Rectal smooth muscle tissue (tissue), 1 donor: ENCODE data around the gene ZG16B.

ENCODE experiments used
- H3K27ac ChIP-seq: one replicate; pipeline ENCODE4 v1.7.0; 2013; ENCODE audit warnings: low read depth, low read length, inconsistent platforms
- H3K27me3 ChIP-seq: one replicate; pipeline ENCODE4 v1.7.0; 2013; ENCODE audit warnings: low read length; ENCODE audit not compliant: control insufficient read depth, insufficient read depth
- H3K36me3 ChIP-seq: one replicate; pipeline ENCODE4 v1.7.0; 2013; ENCODE audit warnings: low read length; ENCODE audit not compliant: control insufficient read depth, insufficient read depth
- H3K4me1 ChIP-seq: one replicate; pipeline ENCODE4 v1.7.0; 2013; ENCODE audit warnings: low read length; ENCODE audit not compliant: control insufficient read depth, insufficient read depth
- H3K4me3 ChIP-seq: one replicate; pipeline ENCODE4 v1.7.0; 2013; ENCODE audit warnings: low read length
- H3K9ac ChIP-seq: one replicate; pipeline ENCODE4 v1.7.0; 2013; ENCODE audit warnings: low read length

Gene ZG16B

DNA sequence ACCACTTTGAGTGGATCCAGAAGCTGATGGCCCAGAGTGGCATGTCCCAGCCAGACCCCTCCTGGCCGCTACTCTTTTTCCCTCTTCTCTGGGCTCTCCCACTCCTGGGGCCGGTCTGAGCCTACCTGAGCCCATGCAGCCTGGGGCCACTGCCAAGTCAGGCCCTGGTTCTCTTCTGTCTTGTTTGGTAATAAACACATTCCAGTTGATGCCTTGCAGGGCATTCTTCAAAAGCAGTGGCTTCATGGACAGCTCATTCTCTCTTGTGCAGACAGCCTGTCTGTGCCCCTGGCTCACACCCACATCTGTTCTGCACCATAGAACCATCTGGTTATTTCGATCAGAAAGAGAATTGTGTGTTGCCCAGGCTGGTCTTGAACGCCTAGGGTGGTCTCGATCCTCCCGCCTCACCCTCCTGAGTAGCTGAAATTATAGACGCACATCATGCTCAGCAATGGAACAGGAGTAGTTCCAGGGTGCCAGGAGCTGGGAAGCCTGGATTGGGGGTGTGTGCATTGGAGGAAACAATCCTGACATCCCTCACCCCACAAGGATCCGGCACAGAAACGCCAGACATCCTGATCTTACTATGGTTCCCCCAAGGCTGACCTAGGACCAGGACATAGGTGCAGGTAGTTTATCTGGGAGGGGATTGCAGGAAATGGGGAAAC is 8.5 kb upstream of the ZG16B start:
- Histone ChIP-seq H3K27ac (no peak overlapping the region), H3K27me3 (no peaks in the 10 kb centered on the region), H3K4me3 (no peak overlapping the region), H3K36me3 (no peaks in the 10 kb centered on the region), H3K4me1 (no peaks in the 10 kb centered on the region), H3K9ac (no peak overlapping the region)

DNA sequence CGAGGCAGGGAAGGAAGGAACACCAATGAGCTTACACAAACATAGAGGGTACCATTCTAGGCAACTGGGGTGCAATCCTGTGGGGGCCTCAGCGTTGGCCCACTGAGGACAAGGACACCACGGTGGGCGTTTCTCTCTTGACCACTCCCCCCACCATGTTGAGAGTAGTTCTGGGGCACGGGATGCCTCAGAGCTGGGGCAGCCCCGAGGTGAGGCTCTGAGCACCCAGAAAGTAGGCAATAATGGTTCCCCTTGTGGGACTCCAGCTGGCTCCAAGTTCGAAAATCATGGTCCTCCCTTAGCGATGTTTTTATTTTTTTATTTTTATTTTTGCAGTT is 8.0 kb upstream of the ZG16B start:
- H3K27me3 ChIP-seq: no peaks in the 10 kb centered on the region
- H3K36me3 ChIP-seq: no peaks in the 10 kb centered on the region
- no peaks in the 10 kb centered on the region for H3K4me1 ChIP-seq
- H3K9ac ChIP-seq: no peak overlapping the region
- H3K27ac ChIP-seq: no peak overlapping the region
- H3K4me3 ChIP-seq: no peak overlapping the region

DNA sequence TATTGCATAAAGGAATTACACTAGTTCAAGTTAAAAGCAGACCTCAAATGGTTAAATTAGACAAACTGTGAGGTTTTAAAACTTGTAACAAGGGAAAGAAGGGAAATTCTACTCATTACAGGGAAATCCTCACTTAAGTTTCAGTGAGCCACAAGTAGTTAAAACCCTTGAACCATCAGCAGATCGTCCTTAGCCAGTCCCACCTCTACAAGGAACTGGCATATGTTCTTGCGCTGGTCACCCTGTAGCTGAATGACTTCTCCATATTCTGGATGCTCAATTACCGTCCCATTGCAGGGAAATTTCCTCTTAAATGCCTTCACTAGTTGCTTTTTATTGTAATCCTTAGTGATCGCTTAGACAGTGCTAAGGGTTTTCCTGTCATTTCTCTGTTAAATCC is 7.6 kb upstream of the ZG16B start:
- H3K27me3 ChIP-seq: no peaks in the 10 kb centered on the region
- H3K27ac ChIP-seq: no peak overlapping the region
- H3K9ac ChIP-seq: no peak overlapping the region

DNA sequence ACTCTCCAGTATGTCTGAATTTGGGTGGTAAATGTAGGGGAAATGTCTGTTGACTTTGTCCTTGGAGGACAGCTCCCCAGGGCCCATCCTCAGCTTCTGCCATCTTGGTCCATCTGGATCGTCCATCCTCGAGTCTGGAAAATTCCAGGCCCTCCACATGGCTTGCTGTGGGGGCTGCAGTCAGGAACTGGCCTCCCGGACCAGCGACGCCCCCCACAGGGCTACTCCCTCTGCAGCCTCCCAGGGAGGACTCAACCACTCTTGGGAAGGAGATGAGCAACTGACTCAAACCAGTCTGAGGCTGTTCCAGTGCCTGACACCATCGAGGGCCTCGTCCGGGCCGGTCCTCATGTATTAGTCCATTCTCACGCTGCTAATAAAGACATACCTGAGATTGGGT is 5.5 kb upstream of the ZG16B start:
- H3K4me3 ChIP-seq: no peak overlapping the region
- no peaks in the 10 kb centered on the region for H3K4me1 ChIP-seq
- H3K27me3 ChIP-seq: no peaks in the 10 kb centered on the region
- no peaks in the 10 kb centered on the region for H3K36me3 ChIP-seq
- H3K9ac ChIP-seq: no peak overlapping the region
- H3K27ac ChIP-seq: no peak overlapping the region

More for the DNA sequence above, 7.6 kb upstream of the ZG16B start:
- Histone ChIP-seq H3K4me1 (no peaks in the 10 kb centered on the region), H3K36me3 (no peaks in the 10 kb centered on the region), H3K4me3 (no peak overlapping the region)

DNA sequence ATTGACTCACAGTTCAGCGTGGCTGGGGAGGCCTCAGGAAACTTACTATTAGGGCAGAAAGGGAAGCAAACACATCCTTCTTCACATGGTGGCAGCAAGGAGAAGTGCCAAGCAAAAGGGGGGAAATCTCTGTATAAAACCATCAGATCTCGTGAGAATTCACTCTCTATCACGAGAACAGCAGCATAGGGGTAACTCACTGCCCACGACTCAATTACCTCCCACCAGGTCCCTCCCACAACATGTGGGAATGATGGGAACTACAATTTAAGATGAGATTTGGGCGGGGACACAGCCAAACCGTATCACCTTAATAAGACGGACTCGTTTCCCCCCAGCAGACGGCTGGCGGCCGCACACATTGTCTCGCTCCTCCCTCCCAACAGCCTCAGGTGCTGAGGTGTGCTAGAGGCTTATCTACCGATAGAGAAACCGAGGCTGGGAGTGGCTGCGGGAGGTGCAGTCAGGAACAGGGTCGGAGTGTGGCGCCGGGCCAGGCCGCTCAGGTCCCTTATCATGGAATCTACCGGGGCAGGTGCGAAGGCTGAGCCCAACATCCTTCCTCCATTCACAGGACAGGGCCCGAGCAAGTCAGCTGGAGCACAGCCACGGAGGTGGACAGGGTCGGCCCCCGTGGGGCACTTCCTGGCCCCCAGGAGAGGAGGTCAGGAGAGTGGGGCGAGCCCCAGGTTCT is 4.9 kb upstream of the ZG16B start:
- Histone ChIP-seq H3K4me1 (no peaks in the 10 kb centered on the region), H3K36me3 (no peaks in the 10 kb centered on the region), H3K27ac (no peak overlapping the region), H3K27me3 (no peaks in the 10 kb centered on the region), H3K9ac (no peak overlapping the region), H3K4me3 (no peak overlapping the region)

DNA sequence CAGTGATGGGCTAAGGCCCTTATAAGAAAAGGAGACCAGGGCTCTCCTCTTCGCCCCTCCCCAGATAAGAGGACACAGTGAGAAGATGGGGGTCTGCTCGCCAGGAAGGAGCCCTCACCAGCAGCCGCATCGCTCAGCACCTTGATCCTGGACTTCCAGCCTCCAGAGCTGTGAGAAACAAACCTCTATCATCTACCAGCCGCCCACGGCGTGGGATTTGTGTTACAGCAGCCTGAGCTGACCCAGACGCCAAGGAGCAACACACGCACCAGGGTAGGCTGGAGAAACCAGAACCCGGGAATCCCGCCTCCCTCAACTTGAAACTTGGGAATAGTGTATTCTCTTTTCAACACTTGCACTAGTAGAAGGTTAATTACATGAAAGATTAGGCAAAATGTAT is 4.2 kb upstream of the ZG16B start:
- H3K36me3 ChIP-seq: no peaks in the 10 kb centered on the region
- H3K4me1 ChIP-seq: no peaks in the 10 kb centered on the region
- no peak overlapping the region for H3K9ac ChIP-seq
- no peak overlapping the region for H3K27ac ChIP-seq
- no peaks in the 10 kb centered on the region for H3K27me3 ChIP-seq
- H3K4me3 ChIP-seq: no peak overlapping the region

DNA sequence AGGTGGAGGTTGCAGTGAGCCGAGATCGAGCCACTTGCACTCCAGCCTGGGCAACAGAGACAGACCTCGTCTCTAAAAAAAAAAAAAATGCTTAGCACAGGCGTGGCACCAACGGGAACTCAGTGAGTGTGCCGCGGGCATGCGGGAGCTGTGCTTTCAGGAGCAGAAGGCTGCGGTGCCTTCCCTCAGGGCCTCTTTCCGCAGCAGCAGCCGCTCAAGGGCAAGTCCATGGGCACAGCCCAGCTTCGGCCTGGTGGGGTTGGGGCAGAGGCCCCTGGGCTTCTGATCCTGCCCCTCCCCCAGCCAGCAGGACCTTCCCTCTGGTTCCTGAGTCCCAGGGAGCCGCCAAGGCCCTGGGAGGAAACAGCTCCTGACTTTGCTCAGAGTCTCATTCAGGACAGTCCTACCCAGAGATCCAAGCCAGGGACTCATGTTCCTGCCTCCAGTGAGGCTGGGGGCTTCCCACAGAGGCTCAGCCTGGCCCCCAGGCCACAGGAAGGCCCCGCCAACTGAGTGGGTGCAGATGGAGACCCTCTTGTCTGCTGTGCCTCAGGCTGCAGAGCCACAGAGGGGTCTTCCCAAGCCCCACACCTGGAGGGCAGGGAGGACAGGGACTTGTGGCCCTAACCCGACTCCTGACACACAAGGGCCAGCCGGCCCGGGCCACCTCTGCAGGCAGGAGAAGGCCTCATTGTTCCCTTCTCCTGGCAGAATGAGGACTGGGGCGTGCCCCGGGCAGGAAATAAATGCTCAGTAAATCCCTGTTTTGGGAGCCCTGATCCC is 3.3 kb upstream of the ZG16B start:
- H3K27me3 ChIP-seq: peaks cover 3% of the 10 kb centered on the region

DNA sequence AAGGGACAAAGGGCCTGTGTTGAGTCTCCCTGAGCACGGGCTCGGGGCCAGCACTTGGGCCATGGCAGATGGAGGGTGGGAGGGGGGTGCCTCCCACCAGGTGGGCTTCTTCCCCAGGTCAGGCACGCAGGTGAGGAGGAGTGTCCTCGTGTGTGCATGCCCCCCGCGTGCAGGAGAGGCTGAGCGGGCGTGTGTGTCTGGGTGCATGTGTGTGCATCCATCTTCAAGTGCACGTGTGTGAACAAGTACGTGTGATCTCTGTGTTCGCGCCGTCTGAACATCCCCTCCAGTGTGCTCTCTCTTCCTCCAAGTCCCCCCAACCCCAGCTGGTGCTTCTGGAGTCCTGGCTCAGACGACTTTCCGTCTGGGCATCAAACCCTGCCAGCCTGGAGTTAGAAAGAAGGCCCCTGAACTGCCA is 2.7 kb upstream of the ZG16B start:
- Histone ChIP-seq H3K4me1 (no peaks in the 10 kb centered on the region), H3K27me3 (peaks cover 3% of the 10 kb centered on the region), H3K36me3 (no peaks in the 10 kb centered on the region), H3K27ac (no peak overlapping the region), H3K4me3 (no peak overlapping the region), H3K9ac (no peak overlapping the region)

More for the DNA sequence above, 3.3 kb upstream of the ZG16B start:
- no peak overlapping the region for H3K9ac ChIP-seq
- H3K4me1 ChIP-seq: no peaks in the 10 kb centered on the region
- no peaks in the 10 kb centered on the region for H3K36me3 ChIP-seq
- H3K4me3 ChIP-seq: no peak overlapping the region
- H3K27ac ChIP-seq: no peak overlapping the region

DNA sequence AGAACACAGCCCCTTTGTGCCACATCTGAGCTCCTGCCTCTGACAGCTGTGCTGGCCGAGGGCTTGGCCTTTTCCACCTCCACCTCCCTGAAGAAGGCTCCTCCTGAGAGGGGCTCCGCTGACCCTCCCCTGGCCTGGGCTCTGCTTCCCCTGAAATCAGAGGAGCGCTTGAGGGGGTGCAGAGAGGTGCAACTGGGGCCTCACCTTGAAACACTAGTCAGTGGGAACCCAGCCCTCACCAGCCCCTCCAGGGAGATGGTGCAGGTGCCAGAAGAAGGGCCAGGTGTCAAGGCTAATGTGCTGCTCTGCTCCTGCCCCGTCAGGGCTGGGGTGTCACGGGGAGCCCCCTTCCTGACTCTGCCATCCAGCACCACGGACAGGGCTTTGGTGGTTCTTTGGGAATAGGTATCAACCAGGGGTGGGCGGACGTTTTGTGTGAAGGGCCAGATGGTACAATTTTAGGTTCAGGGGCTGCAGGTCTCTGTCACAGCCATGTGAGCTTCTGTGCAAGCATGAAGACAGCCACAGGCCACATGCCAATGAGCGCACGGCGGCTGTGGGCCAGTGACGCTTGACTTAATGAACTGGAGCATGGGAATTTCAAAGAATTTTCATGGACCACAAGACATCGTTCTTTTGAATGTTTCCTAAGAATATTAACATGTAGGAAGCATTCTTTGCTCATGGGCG is 2.1 kb upstream of the ZG16B start:
- no peak overlapping the region for H3K9ac ChIP-seq
- no peak overlapping the region for H3K27ac ChIP-seq
- no peaks in the 10 kb centered on the region for H3K36me3 ChIP-seq
- no peaks in the 10 kb centered on the region for H3K4me1 ChIP-seq
- no peak overlapping the region for H3K4me3 ChIP-seq
- peaks cover 3% of the 10 kb centered on the region for H3K27me3 ChIP-seq

DNA sequence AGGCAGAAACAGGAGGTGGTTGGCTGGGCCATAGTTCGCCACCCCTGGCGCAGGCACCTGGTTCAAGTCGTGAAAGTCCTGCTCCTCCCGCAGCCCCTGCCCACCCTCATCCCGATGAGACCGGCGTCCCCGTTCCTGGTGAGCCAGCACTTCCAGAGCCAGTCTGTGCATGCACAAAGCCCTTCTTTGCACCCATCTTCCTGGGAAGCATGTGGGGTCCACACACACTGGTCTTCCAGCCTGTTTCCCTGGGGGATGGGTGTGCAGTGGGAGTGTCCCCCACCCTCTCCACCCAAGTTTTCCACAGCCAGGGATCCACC is 1.6 kb upstream of the ZG16B start:
- no peak overlapping the region for H3K4me3 ChIP-seq
- H3K27ac ChIP-seq: no peak overlapping the region
- H3K27me3 ChIP-seq: peaks cover 3% of the 10 kb centered on the region
- H3K36me3 ChIP-seq: no peaks in the 10 kb centered on the region
- no peak overlapping the region for H3K9ac ChIP-seq
- no peaks in the 10 kb centered on the region for H3K4me1 ChIP-seq

DNA sequence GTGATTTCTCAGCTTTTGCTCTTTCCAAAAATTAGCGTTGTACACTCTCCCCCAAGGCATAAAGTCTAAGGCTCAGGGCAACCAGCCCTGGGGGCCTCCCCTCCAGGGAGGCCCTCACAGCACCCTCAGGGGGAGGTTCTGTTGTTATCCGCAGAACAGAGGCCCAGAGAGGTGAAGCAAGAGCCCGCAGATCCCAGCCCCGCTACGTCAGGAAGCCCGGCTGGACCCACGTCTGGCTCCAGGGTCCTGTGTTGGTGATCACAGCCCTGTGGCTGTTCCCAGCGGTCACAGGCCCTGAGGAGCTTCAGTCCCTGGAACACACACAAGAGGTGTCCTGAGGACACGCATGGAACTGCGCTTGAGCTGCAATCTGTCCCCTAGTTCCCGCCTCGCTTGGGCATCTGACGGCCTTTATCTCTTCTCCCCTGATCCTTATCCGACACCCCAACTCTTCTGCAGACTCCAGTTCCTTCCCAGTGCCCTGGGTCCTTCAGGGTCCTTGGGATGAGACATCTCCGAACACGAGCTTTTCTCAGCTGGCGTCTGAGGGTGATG is 1.1 kb upstream of the ZG16B start:
- Histone ChIP-seq H3K9ac (no peak overlapping the region), H3K27ac (no peak overlapping the region), H3K4me3 (no peak overlapping the region), H3K27me3 (peaks cover 3% of the 10 kb centered on the region), H3K4me1 (no peaks in the 10 kb centered on the region), H3K36me3 (no peaks in the 10 kb centered on the region)

DNA sequence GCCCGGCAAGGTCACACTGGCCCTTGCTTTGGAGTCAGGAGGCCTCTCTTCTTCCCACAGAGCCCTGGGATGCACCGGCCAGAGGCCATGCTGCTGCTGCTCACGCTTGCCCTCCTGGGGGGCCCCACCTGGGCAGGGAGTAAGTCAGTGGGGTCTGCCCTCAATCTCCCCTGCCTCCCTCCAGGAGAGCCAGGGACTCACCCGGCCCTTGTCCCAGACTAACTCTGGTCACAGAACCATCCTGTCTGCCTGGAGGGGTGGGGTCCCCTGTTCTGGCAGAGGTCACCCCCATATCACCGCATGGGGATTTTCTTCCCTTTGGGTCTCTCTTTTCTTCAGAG is 222 bp downstream of the ZG16B start:
- Histone ChIP-seq H3K4me3 (no peak overlapping the region), H3K27ac (no peak overlapping the region)

More for the DNA sequence above, 222 bp downstream of the ZG16B start:
- Histone ChIP-seq H3K27me3 (peaks cover 3% of the 10 kb centered on the region), H3K36me3 (no peaks in the 10 kb centered on the region), H3K4me1 (no peaks in the 10 kb centered on the region), H3K9ac (no peak overlapping the region)
